Right hindlimb (tissue), 1 donor: ENCODE data around the gene TJP3.

ENCODE experiments used
- DNase-seq: peaks from one replicate; pipeline ENCODE4 v3.0.0-alpha.2; 2018

The TJP3 gene

GRCh38 chr19:3788996-3789778 lies 81.0 kb downstream of the TJP3 start:
- DNase-seq = no peak

GRCh38 chr19:3790209-3790734 lies 82.1 kb downstream of the TJP3 start:
- DNase-seq = no peak

GRCh38 chr19:3790941-3791340 lies 82.8 kb downstream of the TJP3 start:
- DNase-seq = no peak

GRCh38 chr19:3792114-3792513 lies 83.9 kb downstream of the TJP3 start:
- no peak for DNase-seq

- no peak for DNase-seq
Measured at GRCh38 chr19:3793799-3794198, 85.6 kb downstream of the TJP3 start.

GRCh38 chr19:3796358-3796757 lies 88.2 kb downstream of the TJP3 start:
- DNase-seq = no peak

- no peak for DNase-seq
Measured at GRCh38 chr19:3798137-3798536, 90.0 kb downstream of the TJP3 start.
